ENCODE data around the gene CMIP. TPM values are rescaled to one million over a fixed set of nuclear protein-coding genes. Genes with fewer than 3 reads are reported as not detected.

The CMIP gene
- total RNA-seq, 3 donors from 2014 or later, result 73.3 to 127 (median 79.8) TPM

GRCh38 chr16:81553080-81553813, 108.6 kb downstream of the CMIP start:
- H3K36me3 ChIP-seq (ENCODE audit: low read depth), result no peaks in the 10 kb centered on the region
- TF ChIP-seq, protein P1, sequence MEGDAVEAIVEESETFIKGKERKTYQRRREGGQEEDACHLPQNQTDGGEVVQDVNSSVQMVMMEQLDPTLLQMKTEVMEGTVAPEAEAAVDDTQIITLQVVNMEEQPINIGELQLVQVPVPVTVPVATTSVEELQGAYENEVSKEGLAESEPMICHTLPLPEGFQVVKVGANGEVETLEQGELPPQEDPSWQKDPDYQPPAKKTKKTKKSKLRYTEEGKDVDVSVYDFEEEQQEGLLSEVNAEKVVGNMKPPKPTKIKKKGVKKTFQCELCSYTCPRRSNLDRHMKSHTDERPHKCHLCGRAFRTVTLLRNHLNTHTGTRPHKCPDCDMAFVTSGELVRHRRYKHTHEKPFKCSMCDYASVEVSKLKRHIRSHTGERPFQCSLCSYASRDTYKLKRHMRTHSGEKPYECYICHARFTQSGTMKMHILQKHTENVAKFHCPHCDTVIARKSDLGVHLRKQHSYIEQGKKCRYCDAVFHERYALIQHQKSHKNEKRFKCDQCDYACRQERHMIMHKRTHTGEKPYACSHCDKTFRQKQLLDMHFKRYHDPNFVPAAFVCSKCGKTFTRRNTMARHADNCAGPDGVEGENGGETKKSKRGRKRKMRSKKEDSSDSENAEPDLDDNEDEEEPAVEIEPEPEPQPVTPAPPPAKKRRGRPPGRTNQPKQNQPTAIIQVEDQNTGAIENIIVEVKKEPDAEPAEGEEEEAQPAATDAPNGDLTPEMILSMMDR (IDR thresholded peaks at IDR 0.05), result no peak
- H3K4me3 ChIP-seq, result no peak overlapping the region
- DNase-seq, result peak in 1 of 3 donors; percentile 25
- peaks cover 36% of the 10 kb centered on the region for H3K4me1 ChIP-seq (ENCODE audit: low read depth)
- no peak for ATAC-seq
- intact Hi-C loops (cut with DNase I, micrococcal nuclease), result no loop called here
- no peaks in the 10 kb centered on the region for H3K9me3 ChIP-seq

DNA sequence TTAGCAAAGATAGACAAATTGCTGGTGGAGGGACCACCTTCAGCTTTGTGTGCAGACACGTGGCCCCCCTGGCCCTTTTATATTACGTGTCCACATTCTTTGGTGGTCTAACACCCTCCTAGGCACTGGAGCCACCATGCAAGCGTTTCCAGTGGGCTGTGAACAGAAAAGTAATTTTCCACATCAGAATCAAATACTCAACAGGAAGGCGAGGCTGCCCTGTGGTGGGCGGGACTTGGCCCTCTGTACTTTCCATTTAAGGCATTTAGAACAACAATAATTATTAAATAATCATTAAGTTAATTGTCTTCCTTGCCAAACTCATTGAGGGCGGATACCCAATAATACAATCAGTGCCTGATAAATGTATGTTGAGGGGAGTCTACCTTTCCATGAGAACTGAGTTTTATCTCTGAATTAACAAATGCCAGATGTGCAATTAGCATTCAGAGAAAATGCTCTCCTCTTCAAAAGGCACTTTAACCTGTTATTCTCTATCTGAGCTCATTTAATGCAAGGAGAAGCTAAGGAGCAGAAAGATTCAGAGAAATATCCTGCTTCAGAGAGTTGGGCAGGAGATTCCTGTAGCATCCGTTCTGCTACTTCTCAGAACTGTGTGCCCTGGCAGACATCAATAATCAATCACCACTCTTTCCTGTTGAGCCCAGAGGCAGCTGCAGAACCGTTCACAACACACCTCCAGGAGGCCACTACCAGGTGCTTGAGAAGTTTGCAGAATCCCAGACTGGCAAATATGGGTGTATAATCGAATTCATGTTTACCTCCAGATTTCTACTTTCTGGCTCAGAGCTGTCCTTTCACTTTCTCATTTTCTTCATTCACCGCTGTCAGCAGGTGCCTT, 109.4 kb downstream of the CMIP start:
- Histone ChIP-seq H3K36me3 (ENCODE audit: low read depth) (no peaks in the 10 kb centered on the region), H3K4me3 (no peak overlapping the region), H3K4me1 (ENCODE audit: low read depth) (peaks cover 37% of the 10 kb centered on the region), H3K9me3 (no peaks in the 10 kb centered on the region)
- peak in 1 of 3 donors; percentile 17 for DNase-seq
- TF ChIP-seq, protein P1 (IDR thresholded peaks at IDR 0.05), result no peak
- intact Hi-C loops (cut with DNase I, micrococcal nuclease), result no loop called here
- ATAC-seq, result no peak

- DNase-seq (peak in 1 of 3 donors; percentile 26), ATAC-seq (no peak)
- Histone ChIP-seq H3K36me3 (ENCODE audit: low read depth) (no peaks in the 10 kb centered on the region), H3K4me3 (no peak overlapping the region), H3K9me3 (no peaks in the 10 kb centered on the region), H3K4me1 (ENCODE audit: low read depth) (peaks cover 40% of the 10 kb centered on the region)
- intact Hi-C loops (cut with DNase I, micrococcal nuclease), result no loop called here
- TF ChIP-seq, protein P1 (IDR thresholded peaks at IDR 0.05), result no peak
Measured at GRCh38 chr16:81554979-81555378, 110.4 kb downstream of the CMIP start.

- Histone ChIP-seq H3K4me3 (no peak overlapping the region), H3K36me3 (ENCODE audit: low read depth) (no peaks in the 10 kb centered on the region), H3K9me3 (no peaks in the 10 kb centered on the region), H3K4me1 (ENCODE audit: low read depth) (peaks cover 40% of the 10 kb centered on the region)
- peak in 1 of 3 donors; percentile 7 for DNase-seq
- ATAC-seq, result no peak
- intact Hi-C loops (cut with DNase I, micrococcal nuclease), result no loop called here
- TF ChIP-seq, protein P1 (IDR thresholded peaks at IDR 0.05), result no peak
Measured at GRCh38 chr16:81555660-81556059, 111.1 kb downstream of the CMIP start.

- Histone ChIP-seq H3K4me1 (ENCODE audit: low read depth) (peaks cover 42% of the 10 kb centered on the region), H3K4me3 (no peak overlapping the region), H3K36me3 (ENCODE audit: low read depth) (no peaks in the 10 kb centered on the region), H3K9me3 (no peaks in the 10 kb centered on the region)
- TF ChIP-seq, protein P1 (IDR thresholded peaks at IDR 0.05), result no peak
- intact Hi-C loops (cut with DNase I, micrococcal nuclease), result no loop called here
- ATAC-seq, result no peak
- DNase-seq, result peak in 1 of 3 donors; percentile 44
Measured at GRCh38 chr16:81556715-81557284, 112.2 kb downstream of the CMIP start.

Measured in mucosa of descending colon (tissue), 3 donors.